ENCODE measurements around the gene JAG1. TPM values are rescaled to one million over a fixed set of nuclear protein-coding genes. Genes with fewer than 3 reads are reported as not detected.

JAG1 gene
- total RNA-seq, 1 experiment from 2014 or later, result 88.0 TPM

DNA sequence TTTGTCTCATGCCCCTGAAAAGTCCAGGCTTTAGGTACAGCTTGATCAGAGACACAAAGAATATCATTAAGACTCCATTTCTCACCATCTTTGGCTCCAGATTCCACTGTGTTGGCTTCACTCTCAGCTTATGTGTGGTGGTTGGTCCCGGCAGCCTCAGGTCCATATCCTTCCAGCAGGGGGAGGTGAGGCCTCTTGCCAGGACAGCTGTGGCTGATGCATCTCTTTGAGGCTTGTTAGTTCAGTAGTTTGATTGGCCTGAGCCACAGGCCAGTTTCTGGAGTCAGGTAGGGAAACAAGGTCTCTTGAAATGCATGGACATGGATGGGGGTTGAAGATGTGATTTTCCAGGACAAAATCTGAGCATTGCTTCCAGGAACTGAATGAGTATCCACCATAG lies 62.4 kb downstream of the JAG1 start:
- peaks cover 7% of the 10 kb centered on the region for H3K36me3 Mint-ChIP-seq (ENCODE audit: insufficient read depth, unreplicated experiment)
- DNase-seq (ENCODE audit: unreplicated experiment), result peak; percentile 69
- H3K4me1 Mint-ChIP-seq (ENCODE audit: insufficient read depth, unreplicated experiment), result no peaks in the 10 kb centered on the region
- no TSS peak for BruUV-seq (replicated peaks)
- intact Hi-C loops (cut with micrococcal nuclease), result no loop called here
- ChIA-PET CTCF (interaction anchor here (0.6 kb wide), 2 partner anchors 32 to 525 kb away, joined by 3 read pairs; no protein-coding TSS in a partner anchor), POLR2A (interaction anchor here (0.6 to 0.7 kb wide), 3 partner anchors 34 to 73 kb away, joined by 3 to 4 read pairs (median 3); no protein-coding TSS in a partner anchor)
- no peak overlapping the region for H3K4me3 Mint-ChIP-seq (ENCODE audit: unreplicated experiment)
- H3K27ac Mint-ChIP-seq (ENCODE audit: low read depth, unreplicated experiment), result no peak overlapping the region
- peaks cover 2% of the 10 kb centered on the region for H3K9me3 Mint-ChIP-seq (ENCODE audit: unreplicated experiment)
- no peaks in the 10 kb centered on the region for H3K27me3 Mint-ChIP-seq (ENCODE audit: insufficient read depth, unreplicated experiment)
- TF ChIP-seq, protein P1, sequence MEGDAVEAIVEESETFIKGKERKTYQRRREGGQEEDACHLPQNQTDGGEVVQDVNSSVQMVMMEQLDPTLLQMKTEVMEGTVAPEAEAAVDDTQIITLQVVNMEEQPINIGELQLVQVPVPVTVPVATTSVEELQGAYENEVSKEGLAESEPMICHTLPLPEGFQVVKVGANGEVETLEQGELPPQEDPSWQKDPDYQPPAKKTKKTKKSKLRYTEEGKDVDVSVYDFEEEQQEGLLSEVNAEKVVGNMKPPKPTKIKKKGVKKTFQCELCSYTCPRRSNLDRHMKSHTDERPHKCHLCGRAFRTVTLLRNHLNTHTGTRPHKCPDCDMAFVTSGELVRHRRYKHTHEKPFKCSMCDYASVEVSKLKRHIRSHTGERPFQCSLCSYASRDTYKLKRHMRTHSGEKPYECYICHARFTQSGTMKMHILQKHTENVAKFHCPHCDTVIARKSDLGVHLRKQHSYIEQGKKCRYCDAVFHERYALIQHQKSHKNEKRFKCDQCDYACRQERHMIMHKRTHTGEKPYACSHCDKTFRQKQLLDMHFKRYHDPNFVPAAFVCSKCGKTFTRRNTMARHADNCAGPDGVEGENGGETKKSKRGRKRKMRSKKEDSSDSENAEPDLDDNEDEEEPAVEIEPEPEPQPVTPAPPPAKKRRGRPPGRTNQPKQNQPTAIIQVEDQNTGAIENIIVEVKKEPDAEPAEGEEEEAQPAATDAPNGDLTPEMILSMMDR (IDR thresholded peaks at IDR 0.05; ENCODE audit: unreplicated experiment), result peak; percentile 16

- Mint-ChIP-seq H3K4me3 (ENCODE audit: unreplicated experiment) (no peak overlapping the region), H3K27me3 (ENCODE audit: insufficient read depth, unreplicated experiment) (no peaks in the 10 kb centered on the region), H3K4me1 (ENCODE audit: insufficient read depth, unreplicated experiment) (peaks cover 3% of the 10 kb centered on the region), H3K27ac (ENCODE audit: low read depth, unreplicated experiment) (peak overlapping the region; percentile 57), H3K36me3 (ENCODE audit: insufficient read depth, unreplicated experiment) (peaks cover 7% of the 10 kb centered on the region), H3K9me3 (ENCODE audit: unreplicated experiment) (no peaks in the 10 kb centered on the region)
- POLR2A ChIA-PET, result interaction anchor here (0.6 to 1.6 kb wide), 3 partner anchors 8 to 14 kb away, joined by 3 to 5 read pairs (median 4); no protein-coding TSS in a partner anchor
- no TSS peak for BruUV-seq (replicated peaks)
- TF ChIP-seq, protein P1 (IDR thresholded peaks at IDR 0.05; ENCODE audit: unreplicated experiment), result no peak
- CTCF ChIA-PET, result interaction anchor here (0.6 to 1.8 kb wide), 8 partner anchors 8 to 1850 kb away, joined by 3 to 7 read pairs (median 4); no protein-coding TSS in a partner anchor
- intact Hi-C loops (cut with micrococcal nuclease), result no loop called here
- no peak for DNase-seq (ENCODE audit: unreplicated experiment)
Observed at GRCh38 chr20:10610251-10610650, 63.5 kb downstream of the JAG1 start.

DNA sequence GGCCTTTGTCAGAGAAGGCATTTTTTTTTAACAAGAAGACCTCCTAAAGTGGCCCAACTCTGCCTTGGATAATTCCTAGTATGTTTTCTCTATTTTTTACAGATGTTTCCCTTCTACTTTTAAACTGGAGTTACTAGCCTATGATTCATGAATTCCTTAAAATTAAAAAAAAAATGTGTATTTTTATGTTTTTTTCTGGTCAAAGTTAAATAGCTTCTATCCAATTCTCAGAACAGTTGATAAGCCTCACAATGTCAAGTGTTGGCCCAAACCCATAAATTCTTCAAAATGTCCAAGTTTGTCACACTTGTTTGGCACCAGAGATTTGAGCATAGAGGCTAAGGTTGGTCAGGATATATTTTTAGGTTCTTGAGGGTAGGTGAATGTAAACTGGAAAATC lies 64.0 kb downstream of the JAG1 start:
- no TSS peak for BruUV-seq (replicated peaks)
- intact Hi-C loops (cut with micrococcal nuclease), result no loop called here
- CTCF ChIA-PET, result interaction anchor here (0.6 to 1.8 kb wide), 10 partner anchors 8 to 1849 kb away, joined by 3 to 8 read pairs (median 4); no protein-coding TSS in a partner anchor

DNA sequence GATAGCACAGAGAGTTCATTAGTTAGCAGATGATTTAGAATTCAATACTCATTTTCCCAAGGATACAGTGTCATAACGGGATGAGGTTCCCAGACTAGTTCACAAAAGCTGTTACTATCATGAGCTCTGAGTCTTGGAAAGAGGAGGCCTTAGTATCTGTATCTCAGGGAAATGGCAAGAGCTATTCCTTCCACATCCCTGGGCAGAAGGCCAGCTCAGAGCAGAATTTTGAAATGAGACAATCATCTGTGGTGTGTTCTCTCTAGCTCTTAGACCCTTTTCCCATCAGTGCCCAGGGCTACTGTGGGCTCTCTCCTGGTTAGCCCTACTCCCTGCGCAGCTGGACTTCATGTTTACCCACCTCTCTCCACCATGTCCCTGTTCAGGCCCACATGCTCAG lies 64.5 kb downstream of the JAG1 start:
- intact Hi-C loops (cut with micrococcal nuclease), result no loop called here
- H3K36me3 Mint-ChIP-seq (ENCODE audit: insufficient read depth, unreplicated experiment), result peaks cover 7% of the 10 kb centered on the region
- no peaks in the 10 kb centered on the region for H3K27me3 Mint-ChIP-seq (ENCODE audit: insufficient read depth, unreplicated experiment)
- ChIA-PET POLR2A (interaction anchor here (0.7 to 1.6 kb wide), 6 partner anchors 9 to 1851 kb away, joined by 3 to 5 read pairs (median 4); no protein-coding TSS in a partner anchor), CTCF (interaction anchor here (0.6 to 1.8 kb wide), 7 partner anchors 9 to 73 kb away, joined by 3 to 8 read pairs (median 4); no protein-coding TSS in a partner anchor)
- no peaks in the 10 kb centered on the region for H3K9me3 Mint-ChIP-seq (ENCODE audit: unreplicated experiment)
- peak overlapping the region; percentile 57 for H3K27ac Mint-ChIP-seq (ENCODE audit: low read depth, unreplicated experiment)
- TF ChIP-seq, protein P1 (IDR thresholded peaks at IDR 0.05; ENCODE audit: unreplicated experiment), result no peak
- H3K4me3 Mint-ChIP-seq (ENCODE audit: unreplicated experiment), result no peak overlapping the region
- no TSS peak for BruUV-seq (replicated peaks)
- DNase-seq (ENCODE audit: unreplicated experiment), result peak; percentile 51
- H3K4me1 Mint-ChIP-seq (ENCODE audit: insufficient read depth, unreplicated experiment), result peaks cover 10% of the 10 kb centered on the region

More for the DNA sequence above, 64.0 kb downstream of the JAG1 start:
- Mint-ChIP-seq H3K4me3 (ENCODE audit: unreplicated experiment) (no peak overlapping the region), H3K4me1 (ENCODE audit: insufficient read depth, unreplicated experiment) (peaks cover 6% of the 10 kb centered on the region), H3K36me3 (ENCODE audit: insufficient read depth, unreplicated experiment) (peaks cover 7% of the 10 kb centered on the region), H3K9me3 (ENCODE audit: unreplicated experiment) (no peaks in the 10 kb centered on the region), H3K27ac (ENCODE audit: low read depth, unreplicated experiment) (peak overlapping the region; percentile 57), H3K27me3 (ENCODE audit: insufficient read depth, unreplicated experiment) (no peaks in the 10 kb centered on the region)
- TF ChIP-seq, protein P1 (IDR thresholded peaks at IDR 0.05; ENCODE audit: unreplicated experiment), result no peak
- no peak for DNase-seq (ENCODE audit: unreplicated experiment)
- POLR2A ChIA-PET, result interaction anchor here (0.6 to 1.6 kb wide), 6 partner anchors 9 to 1850 kb away, joined by 3 to 5 read pairs (median 4); no protein-coding TSS in a partner anchor
